Heart right ventricle (tissue), 16 donors: Measurements from ENCODE around the gene SSNA1. TPM values are rescaled to one million over a fixed set of nuclear protein-coding genes. Genes with fewer than 3 reads are reported as not detected.

Experiments
- ATAC-seq, 8 donors: fragments of 200-7000 bp; cut with Tn5 transposase; one replicate each; pipeline ENCODE4 v1.9.1; 2020; ENCODE audit warnings: mild to moderate bottlenecking in 8 of 8, moderate library complexity in 8 of 8, moderate number of reproducible peaks in 1 of 8
- DNase-seq, 2 donors: peaks; one replicate each; pipeline ENCODE4 v3.0.0-alpha.2; 2020
- H3K27ac ChIP-seq, 10 donors: fragments of 200-600 bp; sonication (generic) in 2 of 10; one replicate each; pipeline versions ENCODE4 v1.5.0 to v1.8.0; 2020 to 2022; ENCODE audit warnings: mild to moderate bottlenecking in 3 of 10
- H3K27me3 ChIP-seq, 7 donors: fragments of 200-600 bp; one replicate each; pipeline ENCODE4 v1.8.0; 2021 to 2022; ENCODE audit warnings: mild to moderate bottlenecking in 2 of 7
- H3K36me3 ChIP-seq, 9 donors: fragments of 200-600 bp; sonication (generic) in 1 of 9; one replicate each; pipeline versions ENCODE4 v1.5.0 to v1.8.0; 2020 to 2022; ENCODE audit warnings: mild to moderate bottlenecking in 2 of 9
- H3K4me1 ChIP-seq, 9 donors: fragments of 200-600 bp; sonication (generic) in 1 of 9; one replicate each; pipeline versions ENCODE4 v1.5.0 to v1.8.0; 2020 to 2022; ENCODE audit warnings: mild to moderate bottlenecking in 4 of 9
- H3K4me3 ChIP-seq, 10 donors: fragments of 200-600 bp; sonication (generic) in 2 of 10; one replicate each; pipeline versions ENCODE4 v1.5.0 to v1.8.0; 2020 to 2022; ENCODE audit warnings: mild to moderate bottlenecking in 7 of 10, moderate library complexity in 2 of 10
- H3K9me3 ChIP-seq, 11 donors: fragments of 200-600 bp in 10 of 11; sonication (generic) in 2 of 11; one replicate each; pipeline versions ENCODE4 v1.5.0 to v1.8.0; 2013 to 2022; ENCODE audit warnings: mild to moderate bottlenecking in 2 of 11, control low read depth in 1 of 11, moderate library complexity in 1 of 11
- WGBS, 2 donors: extraction: QIAGEN DNeasy Blood & Tissue Kit; methylation state at CpG; one replicate each; pipeline ENCODE4 v1.1.7; 2013; ENCODE audit warnings: inconsistent platforms in 1 of 2; 5-methylcytosine and 5-hydroxymethylcytosine counted together
- intact Hi-C, 10 donors: fragments of 100-400 bp; cut with DNase I; formaldehyde crosslinking; loops; one replicate each; pipeline versions ENCODE4 v1.11.1 to v1.14.2; 2022
- polyA plus RNA-seq, 2 donors: library from polyadenylated mRNA; stranded (reverse); fragments of 200-250 nt; gene quantifications; one replicate each; pipeline ENCODE4 v1.2.3, GENCODE V29; 2013
- total RNA-seq, 10 donors: library from RNA; stranded (reverse); fragmentation: NEBNext Ultra II Directional in 3 of 10; extraction: Animal tissue kit (Norgen Biotek cat#: 25700) in 3 of 10; gene quantifications; one replicate each; pipeline versions ENCODE4 v1.2.1 to v1.2.4, GENCODE V29; 2021 to 2023
- TF ChIP-seq, protein P1 (sequence below), 9 donors: fragments of 200-600 bp; sonication (generic) in 2 of 9; IDR thresholded peaks; one replicate each; pipeline versions ENCODE4 v1.5.0 to v1.8.0; 2021 to 2022; ENCODE audit warnings: antibody characterized with exemption in 9 of 9, mild to moderate bottlenecking in 5 of 9, moderate library complexity in 1 of 9
- donor health status: Arrhythmogenic right ventricular cardiomyopathy.
- donor health status: ischemic (EF 13 %, LVEDD 7.1; RV severe dilation, severe dysfunction).
- donor health status: healthy with polysubstance abuse.
- donor health status: DM: no; HTN: yes; CAD: no.
- donor health status: DM: no; HTN: no; CAD: no.
- donor health status: ischemic (EF 25% LVEDD 6.9; RV normal size, moderate dysfunction).
- donor health status: ischemic (EF 25% LVEDD 5.7; RV mildly dilated, moderate dysfunction).
- donor health status: healthy.
- donor health status: DM: yes; HTN: yes; CAD: no.
- donor health status: Ischemic cardiomyopathy.
- donor health status: ischemic (EF 35%, LVEDD 5.7; RV mildly dilated, moderate dysfunction).
- donor health status: nonischemic (EF 11% LVEDD 7.7; RV severe dilation, severe dysfunction).
- donor health status: DM: yes; HTN: yes; CAD: no.
- donor health status: PGD.
- donor health status: ischemic (EF 29% LVEDD 5.4; RV normal size, mild dysfunction).
- donor health status: nonischemic (EF 23%, LVEDD 6.1; RV moderate dilation, normal function).

Gene SSNA1
- total and polyA plus RNA-seq, 12 donors: 47.3 to 168 (median 57.6) TPM

DNA sequence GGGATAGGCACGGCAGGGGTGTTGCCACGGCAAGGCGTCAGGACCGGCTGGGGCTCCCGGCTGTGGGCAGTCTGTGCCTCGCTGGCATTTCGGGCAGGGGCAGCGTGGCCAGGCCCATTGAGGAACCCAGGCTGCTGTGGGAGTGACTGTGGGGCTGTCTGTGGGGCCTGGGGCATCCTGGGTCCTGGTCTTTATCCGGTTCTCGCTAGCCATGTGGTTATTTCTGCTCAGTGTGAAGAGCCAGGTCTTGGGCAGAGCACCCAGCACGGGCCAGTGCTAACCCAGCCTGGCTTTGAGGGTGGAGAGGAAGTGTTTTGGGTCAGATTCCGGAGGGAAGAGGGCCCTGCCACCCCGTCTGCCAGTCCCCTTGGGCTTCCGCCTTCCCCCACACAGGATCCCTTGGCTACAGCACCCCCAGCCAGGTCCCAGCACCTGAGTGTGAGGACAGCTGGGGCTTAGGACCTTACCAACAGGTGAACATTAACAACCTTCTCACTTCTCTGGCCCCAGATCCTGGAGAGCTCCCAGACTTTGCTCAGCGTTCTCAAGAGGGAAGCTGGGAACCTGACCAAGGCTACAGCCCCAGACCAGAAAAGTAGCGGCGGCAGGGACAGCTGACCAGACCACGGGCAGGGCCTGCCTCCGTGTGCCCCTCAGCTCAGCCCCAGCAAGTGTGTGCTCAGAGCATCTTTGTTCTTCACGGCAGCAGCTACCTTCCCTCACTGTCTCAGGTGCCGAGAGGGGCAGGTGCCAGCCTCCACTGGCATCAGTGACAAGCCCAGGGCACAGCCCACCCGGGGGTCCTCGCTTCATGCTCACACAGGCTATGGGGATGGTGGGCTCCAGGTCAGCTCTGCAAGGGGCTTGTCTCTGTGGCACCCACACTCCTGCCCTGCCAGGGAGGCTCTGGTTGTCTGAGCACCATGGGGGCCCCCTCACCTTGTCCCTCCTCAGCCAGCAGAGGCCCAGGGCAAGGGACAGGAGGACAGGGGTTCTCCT, 1.1 kb downstream of the SSNA1 start:
- WGBS, 2 donors: 24 to 30% methylated on average over 23 of the region's 23 CpGs
- TF ChIP-seq, protein P1, sequence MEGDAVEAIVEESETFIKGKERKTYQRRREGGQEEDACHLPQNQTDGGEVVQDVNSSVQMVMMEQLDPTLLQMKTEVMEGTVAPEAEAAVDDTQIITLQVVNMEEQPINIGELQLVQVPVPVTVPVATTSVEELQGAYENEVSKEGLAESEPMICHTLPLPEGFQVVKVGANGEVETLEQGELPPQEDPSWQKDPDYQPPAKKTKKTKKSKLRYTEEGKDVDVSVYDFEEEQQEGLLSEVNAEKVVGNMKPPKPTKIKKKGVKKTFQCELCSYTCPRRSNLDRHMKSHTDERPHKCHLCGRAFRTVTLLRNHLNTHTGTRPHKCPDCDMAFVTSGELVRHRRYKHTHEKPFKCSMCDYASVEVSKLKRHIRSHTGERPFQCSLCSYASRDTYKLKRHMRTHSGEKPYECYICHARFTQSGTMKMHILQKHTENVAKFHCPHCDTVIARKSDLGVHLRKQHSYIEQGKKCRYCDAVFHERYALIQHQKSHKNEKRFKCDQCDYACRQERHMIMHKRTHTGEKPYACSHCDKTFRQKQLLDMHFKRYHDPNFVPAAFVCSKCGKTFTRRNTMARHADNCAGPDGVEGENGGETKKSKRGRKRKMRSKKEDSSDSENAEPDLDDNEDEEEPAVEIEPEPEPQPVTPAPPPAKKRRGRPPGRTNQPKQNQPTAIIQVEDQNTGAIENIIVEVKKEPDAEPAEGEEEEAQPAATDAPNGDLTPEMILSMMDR (IDR thresholded peaks at IDR 0.05): no peak
- H3K9me3 ChIP-seq: no peaks in the 10 kb centered on the region
- peak in 3 of 8 donors; percentile 1 to 33 (median 1) for ATAC-seq
- peak overlapping the region; percentile 94 to 100 (median 98) for H3K27ac ChIP-seq
- no peak for DNase-seq
- H3K4me3 ChIP-seq: peak overlapping the region; percentile 75 to 99 (median 98)
- peaks cover 28 to 71% (median 47%) of the 10 kb centered on the region in 9 donors for H3K4me1 ChIP-seq
- peaks cover 0 to 57% (median 22%) of the 10 kb centered on the region in 9 donors for H3K36me3 ChIP-seq
- H3K27me3 ChIP-seq: no peaks in the 10 kb centered on the region
- intact Hi-C loops: loop anchor here in 9 of 10 donors (2.0 to 10.0 kb wide), 5 partner anchors 33 to 55 kb away; partner anchors contain the start of genes RNF208 (in 5 of the 9), CYSRT1 (in 3 of the 9), GRIN1 (in 2 of the 9) and RNF224 (in 2 of the 9)

DNA sequence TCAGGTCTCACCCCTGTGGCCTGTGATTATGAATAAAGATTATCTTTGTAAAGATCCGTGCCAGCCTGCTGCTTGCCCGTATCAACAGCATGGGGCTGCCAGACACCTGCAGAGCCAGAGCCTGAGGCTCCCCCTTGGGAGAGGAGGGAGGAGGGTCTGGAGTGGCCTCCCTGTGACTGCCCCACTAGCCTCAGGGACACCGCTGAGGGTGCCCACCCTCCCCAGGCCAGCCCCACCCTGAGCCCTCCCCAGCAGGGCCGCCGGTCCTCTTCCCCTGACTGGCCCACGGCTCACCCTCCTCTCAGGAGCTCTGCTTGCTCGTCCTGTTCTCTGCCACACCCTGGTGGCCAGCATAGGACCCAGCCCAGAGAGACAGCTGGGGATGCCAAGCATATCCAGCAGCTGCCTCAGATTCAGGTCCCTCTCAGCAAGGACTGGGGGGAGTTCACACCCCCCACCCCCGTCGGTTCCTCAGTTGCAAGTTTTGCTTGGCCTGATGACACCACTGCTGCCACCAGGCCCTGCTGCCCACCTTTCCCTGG, 1.9 kb downstream of the SSNA1 start:
- 64 to 73% methylated on average over 9 of the region's 9 CpGs for WGBS, 2 donors
- peaks cover 33 to 79% (median 53%) of the 10 kb centered on the region in 9 donors for H3K4me1 ChIP-seq
- no peak for ATAC-seq

DNA sequence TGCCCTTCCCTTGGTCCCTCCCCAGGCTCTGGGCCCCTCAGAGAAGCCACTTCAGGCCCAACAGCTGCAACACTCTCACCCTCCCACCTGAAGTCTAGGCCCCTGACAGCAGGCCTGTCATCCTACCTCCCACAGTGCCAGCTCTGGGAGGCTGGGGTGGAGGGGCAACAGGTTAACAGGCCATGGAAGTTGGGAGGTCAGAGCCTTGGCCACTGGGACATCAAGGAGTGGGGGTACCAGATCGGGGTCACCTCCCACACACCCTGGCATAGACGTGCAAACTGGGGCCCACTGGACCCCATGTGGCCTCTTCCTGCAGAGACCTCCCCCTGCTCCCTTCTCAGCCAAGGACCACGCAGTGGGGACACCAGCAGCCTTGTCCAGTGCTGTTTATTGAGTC, 2.8 kb downstream of the SSNA1 start:
- WGBS, 2 donors: 66 to 83% methylated on average over 3 of the region's 3 CpGs
- peaks cover 35 to 79% (median 56%) of the 10 kb centered on the region in 9 donors for H3K4me1 ChIP-seq
- peak overlapping the region in 3 of 10 donors; percentile 0 to 74 (median 15) for H3K27ac ChIP-seq
- no peak overlapping the region for H3K4me3 ChIP-seq
- DNase-seq: no peak
- no peaks in the 10 kb centered on the region for H3K27me3 ChIP-seq
- no peak for ATAC-seq
- no peaks in the 10 kb centered on the region for H3K9me3 ChIP-seq
- intact Hi-C loops: loop anchor here in 1 of 10 donors (5.0 kb wide), 1 partner anchor 36 kb away; the partner anchor contains the start of genes CYSRT1 and RNF224
- TF ChIP-seq, protein P1 (IDR thresholded peaks at IDR 0.05): no peak
- H3K36me3 ChIP-seq: peaks cover 0 to 40% (median 16%) of the 10 kb centered on the region in 9 donors

More for the DNA sequence above, 1.9 kb downstream of the SSNA1 start:
- Histone ChIP-seq H3K4me3 (peak overlapping the region in 5 of 10 donors; percentile 75 to 98 (median 91)), H3K27ac (peak overlapping the region in 6 of 10 donors; percentile 15 to 100 (median 98)), H3K36me3 (peaks cover 0 to 49% (median 21%) of the 10 kb centered on the region in 9 donors), H3K27me3 (no peaks in the 10 kb centered on the region), H3K9me3 (no peaks in the 10 kb centered on the region)
- TF ChIP-seq, protein P1 (IDR thresholded peaks at IDR 0.05): no peak
- intact Hi-C loops: loop anchor here in 1 of 10 donors (5.0 kb wide), 1 partner anchor 37 kb away; the partner anchor contains the start of genes CYSRT1 and RNF224
- DNase-seq: no peak
